ENCODE results near the gene CORO1C.

The CORO1C gene

DNA sequence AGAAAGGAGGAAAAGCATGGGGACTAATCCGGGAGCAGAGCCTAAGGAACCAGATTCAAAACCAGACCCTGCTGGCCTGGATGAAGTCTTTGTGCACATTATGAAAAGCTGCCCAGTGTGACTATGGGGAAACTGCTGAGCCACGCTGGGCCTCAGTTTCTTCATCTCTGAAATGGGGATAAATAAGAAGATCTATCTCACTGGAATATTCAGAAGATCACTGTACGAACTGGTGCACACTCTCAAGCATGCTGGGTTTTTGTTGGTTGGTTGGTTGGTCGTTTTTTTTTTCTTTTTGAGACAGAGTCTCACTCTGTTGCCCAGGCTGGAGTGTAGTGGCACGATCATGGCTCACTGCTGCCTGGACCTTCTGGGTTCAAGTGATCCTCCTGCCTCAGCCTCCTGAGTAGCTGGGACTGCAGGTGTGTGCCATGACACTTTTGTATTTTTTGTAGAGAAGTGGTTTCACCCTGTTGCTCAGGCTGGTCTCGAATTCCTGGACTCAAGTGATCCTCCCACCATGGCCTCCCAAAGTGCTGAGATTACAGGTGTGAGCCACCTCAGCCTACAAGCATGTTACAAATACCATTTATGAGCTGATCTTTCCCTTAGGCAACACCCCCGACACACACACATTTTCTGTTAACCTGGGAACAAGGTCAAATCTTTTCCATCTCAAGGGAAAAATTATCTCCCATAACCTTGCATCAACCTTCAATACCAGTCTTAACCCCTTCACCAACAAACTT is 33.4 kb upstream of the CORO1C start:
- TF ChIP-seq, protein P1, sequence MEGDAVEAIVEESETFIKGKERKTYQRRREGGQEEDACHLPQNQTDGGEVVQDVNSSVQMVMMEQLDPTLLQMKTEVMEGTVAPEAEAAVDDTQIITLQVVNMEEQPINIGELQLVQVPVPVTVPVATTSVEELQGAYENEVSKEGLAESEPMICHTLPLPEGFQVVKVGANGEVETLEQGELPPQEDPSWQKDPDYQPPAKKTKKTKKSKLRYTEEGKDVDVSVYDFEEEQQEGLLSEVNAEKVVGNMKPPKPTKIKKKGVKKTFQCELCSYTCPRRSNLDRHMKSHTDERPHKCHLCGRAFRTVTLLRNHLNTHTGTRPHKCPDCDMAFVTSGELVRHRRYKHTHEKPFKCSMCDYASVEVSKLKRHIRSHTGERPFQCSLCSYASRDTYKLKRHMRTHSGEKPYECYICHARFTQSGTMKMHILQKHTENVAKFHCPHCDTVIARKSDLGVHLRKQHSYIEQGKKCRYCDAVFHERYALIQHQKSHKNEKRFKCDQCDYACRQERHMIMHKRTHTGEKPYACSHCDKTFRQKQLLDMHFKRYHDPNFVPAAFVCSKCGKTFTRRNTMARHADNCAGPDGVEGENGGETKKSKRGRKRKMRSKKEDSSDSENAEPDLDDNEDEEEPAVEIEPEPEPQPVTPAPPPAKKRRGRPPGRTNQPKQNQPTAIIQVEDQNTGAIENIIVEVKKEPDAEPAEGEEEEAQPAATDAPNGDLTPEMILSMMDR (conservative IDR thresholded peaks at IDR 0.05; ENCODE audit: low read length) = no peak
- no peak overlapping the region for H3K4me3 ChIP-seq (ENCODE audit: low read length)

DNA sequence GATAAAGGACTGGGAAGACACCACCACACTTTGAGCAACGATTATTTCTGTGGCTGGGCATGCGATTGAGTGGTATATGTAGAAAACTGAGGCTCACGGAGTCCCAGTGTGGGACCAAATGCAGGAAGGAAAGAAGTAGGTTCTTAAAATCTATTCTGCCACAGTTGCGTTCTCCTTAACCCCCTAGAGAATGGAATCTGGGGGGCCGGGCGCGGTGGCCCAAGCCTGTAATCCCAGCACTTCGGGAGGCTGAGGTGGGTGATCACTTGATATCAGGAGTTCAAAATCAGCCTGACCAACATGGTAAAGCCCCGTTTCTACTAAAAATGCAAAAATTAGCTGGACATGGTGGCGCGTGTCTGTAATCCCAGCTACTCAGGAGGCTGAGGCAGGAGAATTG is 29.9 kb upstream of the CORO1C start:
- DNase-seq (ENCODE audit: low read depth) = no peak
- H3K4me3 ChIP-seq (ENCODE audit: low read length) = no peak overlapping the region
- TF ChIP-seq, protein P1 (conservative IDR thresholded peaks at IDR 0.05; ENCODE audit: low read length) = no peak

More for the DNA sequence above, 33.4 kb upstream of the CORO1C start:
- DNase-seq (ENCODE audit: low read depth) = no peak

DNA sequence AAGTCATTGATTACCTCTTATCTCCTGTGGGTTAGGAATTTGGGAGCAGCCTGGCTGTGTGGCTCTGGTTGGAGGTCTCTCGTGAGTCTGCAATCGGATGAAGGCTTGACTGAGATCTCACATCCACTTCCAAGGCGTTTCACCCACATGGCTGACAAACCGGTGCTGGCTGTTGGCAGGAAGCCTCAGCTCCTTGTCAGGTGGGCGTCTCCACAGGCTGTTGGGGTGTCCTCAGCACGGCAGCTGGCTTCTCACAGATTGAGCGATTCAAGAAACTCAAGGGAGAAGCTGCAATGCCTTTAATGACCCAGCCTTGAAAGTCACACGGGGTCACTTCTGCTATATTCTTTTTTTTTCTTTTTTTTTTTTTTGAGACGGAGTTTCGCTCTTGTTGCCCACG is 28.6 kb upstream of the CORO1C start:
- no peak for DNase-seq (ENCODE audit: low read depth)
- no peak overlapping the region for H3K4me3 ChIP-seq (ENCODE audit: low read length)
- TF ChIP-seq, protein P1 (conservative IDR thresholded peaks at IDR 0.05; ENCODE audit: low read length) = no peak

DNA sequence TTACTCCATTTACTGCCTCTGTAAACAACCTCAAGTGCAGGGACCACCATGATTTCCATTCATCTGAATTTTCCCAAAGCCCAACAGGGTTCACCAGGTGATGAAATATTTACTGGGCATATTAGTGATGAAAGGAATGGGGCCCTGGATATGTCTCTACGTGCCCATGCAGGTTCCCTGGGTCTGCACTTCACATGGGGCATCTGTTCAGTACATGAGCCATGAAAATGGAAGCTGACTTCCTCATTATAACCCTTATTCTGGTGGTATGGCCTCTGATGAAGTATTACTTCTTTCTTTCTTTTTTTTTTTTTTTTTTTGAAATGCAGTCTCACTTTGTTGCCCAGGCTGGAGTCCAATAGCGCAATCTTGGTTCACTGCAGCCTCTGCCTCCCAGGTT is 26.5 kb upstream of the CORO1C start:
- DNase-seq (ENCODE audit: low read depth) = no peak
- TF ChIP-seq, protein P1 (conservative IDR thresholded peaks at IDR 0.05; ENCODE audit: low read length) = no peak

DNA sequence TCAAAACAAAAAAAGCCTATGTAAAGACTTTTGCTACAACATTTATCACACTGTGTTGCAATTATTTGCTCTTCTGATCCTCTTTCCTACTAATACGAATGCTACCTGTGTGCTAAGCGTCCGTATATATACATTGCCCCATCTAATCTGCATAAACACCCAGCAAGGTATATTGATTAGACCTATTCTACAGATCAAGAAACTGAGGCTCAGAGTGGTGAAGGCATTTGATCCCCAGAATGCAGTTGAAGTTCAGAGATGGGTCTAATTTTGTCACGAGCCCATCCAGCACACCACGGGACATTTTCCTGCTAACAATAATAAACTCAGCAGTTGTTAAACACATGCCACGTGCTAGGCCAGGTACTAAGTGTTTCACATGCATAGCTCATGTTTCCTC is 25.1 kb upstream of the CORO1C start:
- no peak for DNase-seq (ENCODE audit: low read depth)
- TF ChIP-seq, protein P1 (conservative IDR thresholded peaks at IDR 0.05; ENCODE audit: low read length) = no peak
- H3K4me3 ChIP-seq (ENCODE audit: low read length) = no peak overlapping the region

More for the DNA sequence above, 26.5 kb upstream of the CORO1C start:
- no peak overlapping the region for H3K4me3 ChIP-seq (ENCODE audit: low read length)

DNA sequence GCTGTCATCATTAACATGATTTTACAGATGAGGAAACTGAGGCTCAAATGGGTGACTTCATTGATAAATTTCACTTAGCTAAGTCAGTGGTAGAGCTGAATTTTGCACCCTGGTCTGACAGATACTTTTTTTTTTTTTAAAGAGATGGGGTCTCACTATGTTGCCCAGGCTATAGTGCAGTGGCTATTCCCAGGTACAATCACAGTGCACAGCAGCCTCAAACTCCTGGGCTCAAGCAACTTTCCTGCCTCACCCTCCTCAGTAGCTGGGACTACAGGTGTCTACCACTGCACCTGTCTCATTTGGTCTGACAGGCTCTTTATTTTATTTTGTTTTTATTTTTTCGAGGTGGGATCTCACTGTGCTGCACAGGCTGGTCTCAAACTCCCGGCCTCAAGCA is 24.2 kb upstream of the CORO1C start:
- TF ChIP-seq, protein P1 (conservative IDR thresholded peaks at IDR 0.05; ENCODE audit: low read length) = no peak
- no peak overlapping the region for H3K4me3 ChIP-seq (ENCODE audit: low read length)
- DNase-seq (ENCODE audit: low read depth) = no peak

DNA sequence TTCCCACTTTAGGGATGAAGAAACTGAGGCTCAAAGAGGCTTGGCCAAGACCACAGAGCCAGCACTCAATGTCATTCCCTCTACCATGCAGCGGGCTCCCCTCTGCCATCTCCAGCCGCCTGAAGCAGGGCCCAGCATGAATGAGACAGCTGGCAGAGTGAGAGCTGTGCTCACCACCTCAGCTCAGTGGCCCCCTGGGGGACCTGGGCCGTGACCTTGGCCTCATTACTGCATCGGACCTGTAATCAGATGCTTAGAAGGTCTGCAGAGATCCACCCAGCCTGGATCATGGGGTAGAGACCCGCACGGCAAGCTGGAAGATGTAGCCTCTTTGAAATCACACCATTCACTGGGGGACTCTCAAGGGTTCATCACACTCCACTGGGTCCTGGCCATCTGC is 22.7 kb upstream of the CORO1C start:
- TF ChIP-seq, protein P1 (conservative IDR thresholded peaks at IDR 0.05; ENCODE audit: low read length) = no peak
- H3K4me3 ChIP-seq (ENCODE audit: low read length) = no peak overlapping the region
- DNase-seq (ENCODE audit: low read depth) = no peak
